Coronary artery (tissue), 2 donors: Measurements from ENCODE around the gene CDKN3.
A peak's percentile ranks its signal among the peaks of the same experiment; 100 is the strongest.
"Not testable (repeated sequence)": the region's sequence is repeated elsewhere in the genome, so short reads cannot be mapped to it uniquely, and the experiment has no call there.

Experiments
- DNase-seq: peaks from one replicate; pipeline ENCODE4 v3.0.0-alpha.2; 2017; ENCODE audit warnings: low spot score
- H3K27ac ChIP-seq, 2 donors: fragments of 200-600 bp; sonication (generic); one replicate each; pipeline ENCODE4 v1.5.1; 2016 to 2019
- H3K4me3 ChIP-seq: fragments of 200-600 bp; sonication (generic); 2 replicates; pipeline ENCODE4 v1.5.1; 2016; ENCODE audit warnings: mild to moderate bottlenecking, moderate library complexity
- TF ChIP-seq, protein P1 (sequence below): fragments of 200-600 bp; sonication (generic); IDR thresholded peaks from one replicate; pipeline ENCODE4 v1.5.1; 2019; ENCODE audit warnings: antibody characterized with exemption

Gene CDKN3

DNA sequence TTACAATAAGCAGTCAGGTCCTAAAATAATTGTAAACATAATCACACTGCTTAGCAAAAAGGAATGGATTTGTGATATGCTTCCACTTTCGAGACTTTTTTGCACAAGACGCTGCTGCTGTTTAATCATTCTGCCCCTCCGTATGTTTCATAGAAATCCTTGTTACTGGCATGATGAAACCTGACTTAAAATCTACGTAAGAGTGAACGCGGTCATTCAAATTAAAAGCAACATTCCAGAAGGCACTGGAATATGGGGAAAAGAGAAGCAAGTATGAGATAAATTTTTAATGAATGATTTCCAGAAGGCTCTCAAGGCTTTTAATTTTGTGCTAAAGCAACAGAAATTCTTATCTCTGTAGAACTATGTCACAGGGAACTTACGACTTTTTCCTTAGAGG is 43.2 kb downstream of the CDKN3 start:
- peak overlapping the region in 1 of 2 donors; percentile 96 for H3K27ac ChIP-seq
- DNase-seq, result no peak
- TF ChIP-seq, protein P1, sequence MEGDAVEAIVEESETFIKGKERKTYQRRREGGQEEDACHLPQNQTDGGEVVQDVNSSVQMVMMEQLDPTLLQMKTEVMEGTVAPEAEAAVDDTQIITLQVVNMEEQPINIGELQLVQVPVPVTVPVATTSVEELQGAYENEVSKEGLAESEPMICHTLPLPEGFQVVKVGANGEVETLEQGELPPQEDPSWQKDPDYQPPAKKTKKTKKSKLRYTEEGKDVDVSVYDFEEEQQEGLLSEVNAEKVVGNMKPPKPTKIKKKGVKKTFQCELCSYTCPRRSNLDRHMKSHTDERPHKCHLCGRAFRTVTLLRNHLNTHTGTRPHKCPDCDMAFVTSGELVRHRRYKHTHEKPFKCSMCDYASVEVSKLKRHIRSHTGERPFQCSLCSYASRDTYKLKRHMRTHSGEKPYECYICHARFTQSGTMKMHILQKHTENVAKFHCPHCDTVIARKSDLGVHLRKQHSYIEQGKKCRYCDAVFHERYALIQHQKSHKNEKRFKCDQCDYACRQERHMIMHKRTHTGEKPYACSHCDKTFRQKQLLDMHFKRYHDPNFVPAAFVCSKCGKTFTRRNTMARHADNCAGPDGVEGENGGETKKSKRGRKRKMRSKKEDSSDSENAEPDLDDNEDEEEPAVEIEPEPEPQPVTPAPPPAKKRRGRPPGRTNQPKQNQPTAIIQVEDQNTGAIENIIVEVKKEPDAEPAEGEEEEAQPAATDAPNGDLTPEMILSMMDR, result no peak

DNA sequence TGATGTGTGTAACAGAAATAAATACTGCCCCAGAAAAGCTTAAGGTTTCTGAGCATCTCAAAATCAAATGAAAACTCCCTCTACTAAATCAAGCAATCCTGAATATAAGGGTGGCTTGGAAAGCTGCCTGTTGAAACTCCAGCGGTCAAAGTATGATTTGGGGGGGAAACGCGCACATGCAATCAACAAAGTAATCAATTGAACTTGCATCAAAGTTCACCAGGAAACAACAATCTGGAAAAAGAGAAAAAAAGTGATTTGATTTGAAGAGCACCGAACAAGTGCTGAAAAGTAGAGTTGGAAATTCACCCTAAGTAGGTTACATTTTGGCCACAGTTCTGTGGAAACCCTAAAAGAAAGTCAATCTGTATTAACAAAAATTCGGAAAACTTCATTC is 43.7 kb downstream of the CDKN3 start:
- Histone ChIP-seq H3K27ac (peak overlapping the region; percentile 84 to 96), H3K4me3 (peak overlapping the region; percentile 91)
- no peak for DNase-seq
- TF ChIP-seq, protein P1, result no peak

More for the DNA sequence above, 43.2 kb downstream of the CDKN3 start:
- peak overlapping the region; percentile 91 for H3K4me3 ChIP-seq

GRCh38 chr14:54440873-54441868 is 44.4 kb downstream of the CDKN3 start, which contains the start of gene CNIH1:
TSS of gene CNIH1 (minus strand) at chr14:54441374. CDS start at chr14:54441327, 47 bp downstream.
- Histone ChIP-seq H3K27ac (peak within 1 kb of the TSS; percentile 84 to 96), H3K4me3 (peak within 1 kb of the TSS; percentile 91)
- TF ChIP-seq, protein P1, result peak; percentile 95
- peak; percentile 91 for DNase-seq

DNA sequence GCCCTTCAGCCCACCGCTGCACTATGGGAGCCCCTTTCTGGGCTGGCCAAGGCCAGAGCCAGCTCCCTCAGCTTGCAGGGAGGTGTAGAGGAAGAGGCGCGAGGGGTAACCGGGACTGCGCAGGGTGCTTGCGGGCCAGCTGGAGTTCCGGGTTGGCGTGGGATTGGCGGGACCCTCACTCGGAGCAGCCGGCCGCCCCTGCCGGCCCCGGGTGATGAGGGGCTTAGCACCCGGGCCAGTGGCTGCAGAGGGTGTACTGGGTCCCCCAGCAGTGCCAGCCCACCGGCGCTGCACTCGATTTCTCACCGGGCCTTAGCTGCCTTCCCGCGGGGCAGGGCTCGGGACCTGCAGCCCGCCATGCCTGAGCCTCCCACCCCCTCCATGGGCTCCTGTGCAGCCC is 46.2 kb downstream of the CDKN3 start:
- not testable (repeated sequence) for DNase-seq

DNA sequence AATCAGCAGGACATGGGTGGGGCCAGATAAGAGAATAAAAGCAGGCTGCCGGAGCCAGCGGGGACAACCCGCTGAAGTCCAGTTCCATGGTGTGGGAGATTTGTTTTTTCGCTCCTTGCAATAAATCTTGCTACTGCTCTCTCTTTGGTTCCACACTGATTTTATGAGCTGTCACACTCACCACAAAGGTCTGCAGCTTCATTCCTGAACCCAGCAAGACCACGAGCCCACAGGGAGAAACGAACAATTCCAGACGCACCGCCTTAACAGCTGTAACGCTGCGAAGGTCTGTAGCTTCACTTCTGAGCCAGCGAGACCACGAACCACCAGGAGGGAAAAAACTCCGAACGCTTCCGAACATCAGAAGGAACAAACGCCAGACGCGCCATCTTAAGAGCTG is 47.2 kb downstream of the CDKN3 start:
- no peak overlapping the region for H3K4me3 ChIP-seq
- no peak for DNase-seq
- H3K27ac ChIP-seq, result no peak overlapping the region
- TF ChIP-seq, protein P1, result no peak

More for the DNA sequence above, 46.2 kb downstream of the CDKN3 start:
- H3K4me3 ChIP-seq, H3K27ac ChIP-seq: not testable (repeated sequence)

- H3K4me3 ChIP-seq, result no peak overlapping the region
- no peak overlapping the region for H3K27ac ChIP-seq
- DNase-seq, result no peak
Measured at GRCh38 chr14:54444681-54445080, 47.9 kb downstream of the CDKN3 start.

GRCh38 chr14:54446161-54446693 is 49.4 kb downstream of the CDKN3 start:
- Histone ChIP-seq H3K27ac (no peak overlapping the region), H3K4me3 (no peak overlapping the region)
- no peak for DNase-seq
- TF ChIP-seq, protein P1, result no peak

More at GRCh38 chr14:54444681-54445080, 47.9 kb downstream of the CDKN3 start:
- TF ChIP-seq, protein P1, result no peak
